Epithelial cell of prostate (primary cell): ENCODE data around the gene CDK17.

Source experiments
- DNase-seq: peaks from one replicate; pipeline ENCODE4 v3.0.0-alpha.2; 2011; ENCODE audit warnings: low read depth, low spot score
- H3K27ac ChIP-seq: fragments of 450-650 bp; 2 replicates; pipeline ENCODE4 v1.5.1; 2017; ENCODE audit warnings: mild to moderate bottlenecking

The CDK17 gene

DNA sequence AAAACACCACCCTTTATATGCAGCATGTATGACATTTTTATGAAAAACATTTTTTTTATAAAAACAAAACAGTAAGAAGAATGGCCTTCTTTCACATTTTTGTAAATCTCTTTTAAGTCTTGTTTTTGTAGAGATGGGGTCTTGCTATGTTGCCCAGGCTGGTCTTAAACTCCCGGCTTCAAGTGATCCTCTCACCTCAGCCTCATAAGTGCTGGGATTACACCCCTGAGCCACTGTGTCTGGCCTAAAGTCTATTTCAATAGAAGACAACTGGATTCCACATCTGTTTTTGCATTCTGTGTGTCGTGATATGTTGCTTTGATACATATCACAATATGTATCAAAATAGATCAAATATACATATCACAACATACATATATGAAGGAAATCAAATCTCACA is 107.1 kb downstream of the CDK17 start:
- H3K27ac ChIP-seq: no peak overlapping the region
- no peak for DNase-seq

GRCh38 chr12:96289067-96289466 is 111.2 kb downstream of the CDK17 start:
- H3K27ac ChIP-seq: no peak overlapping the region
- DNase-seq: no peak

DNA sequence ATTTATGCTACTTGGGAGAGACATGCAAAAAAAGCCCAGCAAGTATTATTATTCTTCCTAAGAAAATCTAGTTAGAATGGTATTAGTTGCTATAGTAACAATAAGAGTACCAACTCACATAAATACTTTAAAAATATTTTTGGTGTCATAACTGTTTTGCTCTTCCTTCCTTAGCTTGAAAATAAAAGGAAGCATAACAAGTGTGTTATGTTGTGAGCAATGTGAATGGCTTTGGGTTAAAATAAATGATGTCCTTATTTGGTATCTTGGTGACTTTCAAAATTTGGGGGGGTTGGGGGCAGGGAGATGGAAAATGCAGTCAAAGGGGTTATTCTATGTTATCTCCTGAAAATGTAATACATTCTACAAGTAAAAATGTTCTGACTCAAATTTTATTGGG is 115.1 kb downstream of the CDK17 start:
- no peak overlapping the region for H3K27ac ChIP-seq
- DNase-seq: no peak

DNA sequence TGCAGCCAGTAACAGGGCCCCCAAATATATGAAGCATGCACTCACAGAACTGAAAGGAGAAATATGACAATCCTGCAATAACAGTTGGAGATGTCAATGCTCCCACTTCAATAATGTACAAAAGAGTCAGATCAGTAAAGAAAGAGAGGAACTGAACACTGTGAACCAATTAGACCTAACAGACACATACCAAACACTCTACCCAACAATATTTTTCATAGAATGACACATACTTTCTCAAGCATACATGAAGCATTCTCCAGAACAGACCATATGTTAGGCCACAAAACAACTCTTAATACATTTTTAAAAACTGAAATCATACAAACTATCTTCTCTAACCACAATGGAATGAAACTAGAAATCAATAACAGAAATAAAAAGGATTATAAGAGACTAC is 125.9 kb downstream of the CDK17 start:
- DNase-seq: no peak
- peak overlapping the region; percentile 78 for H3K27ac ChIP-seq

GRCh38 chr12:96271469-96272199 is 128.6 kb downstream of the CDK17 start:
- peak overlapping the region; percentile 78 for H3K27ac ChIP-seq
- DNase-seq: no peak

DNA sequence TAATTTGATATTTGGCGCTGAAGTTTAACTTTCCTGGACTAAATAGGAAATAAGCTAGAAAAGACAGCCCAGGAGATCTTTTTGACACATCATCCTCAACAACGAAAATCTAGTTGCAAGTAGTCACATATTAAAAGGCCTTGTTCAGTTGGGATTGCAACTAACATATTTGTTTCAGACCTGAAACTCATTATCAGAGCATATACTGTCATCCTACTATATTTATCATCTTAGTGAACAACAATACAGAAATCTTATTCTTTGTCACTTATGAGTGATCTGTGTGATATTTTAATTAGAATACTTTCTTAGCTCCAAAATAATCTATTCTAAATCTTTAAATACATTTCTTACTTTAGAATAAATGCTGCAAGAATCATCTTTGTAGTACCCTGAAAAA is 134.0 kb downstream of the CDK17 start:
- no peak for DNase-seq
- peak overlapping the region; percentile 78 for H3K27ac ChIP-seq

DNA sequence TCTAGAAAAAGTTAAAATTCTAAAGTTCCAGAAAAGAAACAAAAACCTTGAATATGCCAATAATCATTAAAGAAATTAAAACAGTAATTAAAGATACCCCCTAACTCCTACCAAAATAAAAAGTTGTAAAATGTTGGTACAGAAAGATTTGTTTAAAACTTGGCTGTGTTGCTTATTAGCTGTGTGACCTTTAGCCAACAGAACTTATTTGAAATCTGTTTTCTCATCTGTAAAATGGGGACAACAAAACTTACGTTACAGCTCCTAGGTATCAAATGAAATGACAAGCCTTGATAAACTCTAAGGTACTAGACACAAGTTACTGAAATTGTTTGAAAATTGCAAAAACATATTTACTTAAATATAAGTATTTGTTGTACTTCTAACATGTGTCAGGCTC is 134.4 kb downstream of the CDK17 start:
- peak overlapping the region; percentile 78 for H3K27ac ChIP-seq
- no peak for DNase-seq

GRCh38 chr12:96265400-96265799 is 134.8 kb downstream of the CDK17 start:
- DNase-seq: no peak
- peak overlapping the region; percentile 78 for H3K27ac ChIP-seq

- DNase-seq: no peak
- peak overlapping the region; percentile 78 for H3K27ac ChIP-seq
Measured at GRCh38 chr12:96263449-96263902, 136.8 kb downstream of the CDK17 start.

GRCh38 chr12:96261557-96261956 is 138.7 kb downstream of the CDK17 start:
- DNase-seq: no peak
- H3K27ac ChIP-seq: peak overlapping the region; percentile 78

DNA sequence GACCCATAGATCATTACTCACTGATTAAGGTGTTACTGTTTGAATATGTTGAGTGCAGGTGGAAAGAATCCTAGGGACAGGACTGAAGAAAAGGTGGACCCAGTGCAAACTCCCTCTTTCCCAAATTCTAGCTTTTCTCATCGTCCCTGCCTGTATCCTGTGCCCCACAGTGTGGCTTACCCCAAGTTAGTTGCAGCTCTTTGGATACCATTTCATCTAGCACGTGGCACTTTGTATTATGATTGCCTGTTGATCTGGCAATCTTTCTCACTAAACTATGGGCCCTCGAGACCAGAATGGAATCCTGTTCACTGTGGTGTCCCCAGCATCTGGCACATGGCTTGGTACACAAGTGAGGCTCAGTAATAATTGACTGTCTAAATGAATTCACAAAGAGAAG is 139.6 kb downstream of the CDK17 start:
- H3K27ac ChIP-seq: peak overlapping the region; percentile 78
- no peak for DNase-seq

- no peak for DNase-seq
- peak overlapping the region; percentile 78 for H3K27ac ChIP-seq
Measured at GRCh38 chr12:96260231-96260630, 140.0 kb downstream of the CDK17 start.

DNA sequence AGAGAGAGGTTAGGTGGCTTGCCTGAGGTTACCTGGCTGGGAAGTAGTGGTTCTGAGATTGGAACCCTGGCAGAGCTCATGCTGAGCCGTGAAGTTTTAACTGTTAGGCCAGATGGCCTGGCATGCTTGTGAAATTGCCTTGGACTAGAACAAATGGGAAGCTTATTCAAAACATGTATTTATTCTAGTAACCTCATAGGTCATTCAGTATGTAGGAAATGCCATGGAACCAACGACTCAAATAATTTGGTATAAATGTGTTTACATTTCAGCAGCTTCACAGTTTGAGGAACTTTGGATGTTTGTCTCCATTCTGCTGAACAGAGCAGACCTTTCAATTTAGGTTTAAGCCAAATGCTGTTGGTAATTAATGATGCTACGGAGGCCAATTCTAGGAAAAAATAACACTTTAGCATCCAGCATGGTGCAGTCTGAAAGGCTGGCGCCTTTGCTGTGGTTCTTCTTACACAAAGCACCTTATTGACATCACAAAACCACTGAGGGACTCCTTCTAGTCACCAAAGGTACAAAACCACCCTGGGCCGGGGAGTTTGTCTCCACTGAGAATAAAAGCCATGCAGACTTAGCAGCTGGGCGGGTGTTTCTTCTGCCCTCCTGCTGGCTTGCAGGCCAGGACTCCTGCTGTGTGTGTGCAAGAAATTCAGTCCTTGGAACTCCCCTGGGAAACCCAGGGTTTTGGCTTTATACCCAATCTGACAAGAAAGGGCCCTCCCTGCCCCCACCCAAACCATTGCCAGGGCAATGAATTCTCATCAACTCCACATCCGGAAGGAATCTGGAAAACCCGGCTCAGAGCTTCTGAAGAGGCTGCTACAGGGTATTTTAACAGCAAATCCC is 141.9 kb downstream of the CDK17 start:
- no peak for DNase-seq
- H3K27ac ChIP-seq: peak overlapping the region; percentile 12

- peak overlapping the region; percentile 12 for H3K27ac ChIP-seq
- DNase-seq: no peak
Measured at GRCh38 chr12:96257550-96258103, 142.6 kb downstream of the CDK17 start.

GRCh38 chr12:96256672-96257361 is 143.4 kb downstream of the CDK17 start:
- H3K27ac ChIP-seq: no peak overlapping the region
- no peak for DNase-seq

GRCh38 chr12:96255077-96255476 is 145.2 kb downstream of the CDK17 start:
- no peak for DNase-seq
- H3K27ac ChIP-seq: no peak overlapping the region

DNA sequence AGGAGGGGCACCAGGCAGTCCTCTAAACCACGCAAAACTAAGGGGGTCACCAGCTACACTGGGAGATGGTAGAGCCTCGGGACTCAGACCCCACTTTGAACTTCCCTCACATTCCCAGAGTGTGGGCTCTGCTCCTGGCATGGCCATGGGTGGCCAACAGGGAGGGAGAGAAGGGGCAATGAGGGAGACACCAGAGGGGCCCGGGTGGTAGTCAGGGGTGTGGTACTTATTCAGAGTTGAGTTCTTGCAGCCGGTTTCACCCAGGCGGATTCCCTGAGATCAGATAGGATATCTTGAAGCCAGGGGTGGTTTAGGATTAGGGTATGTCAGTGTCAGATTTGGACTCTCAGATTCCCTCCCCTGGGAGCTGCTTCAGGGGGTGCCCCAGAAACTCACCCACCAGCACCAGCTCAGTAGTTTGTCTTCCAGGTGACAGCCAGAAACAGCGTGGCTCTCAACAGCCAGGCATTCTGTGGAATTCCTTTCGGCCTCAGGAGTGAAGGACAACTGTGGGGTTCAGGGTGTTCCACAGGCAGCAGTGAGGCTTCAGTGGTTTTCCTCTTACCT is 150.0 kb downstream of the CDK17 start:
- DNase-seq: no peak
- H3K27ac ChIP-seq: no peak overlapping the region

- DNase-seq: no peak
- no peak overlapping the region for H3K27ac ChIP-seq
Measured at GRCh38 chr12:96249196-96250118, 150.8 kb downstream of the CDK17 start.
